Endothelial cell of umbilical vein (primary cell): ENCODE results near the gene AJAP1. TPM values are rescaled to one million over a fixed set of nuclear protein-coding genes. Genes with fewer than 3 reads are reported as not detected.

ENCODE experiments used
- BruUV-seq: library from RNA; stranded (reverse); fragments of 400-500 nt; replicated peaks from 2 replicates; lab custom pipeline; 2021; lab: Mats Ljungman, UMichigan
- CTCF ChIA-PET: fragments of 300-600, 350-600 bp; sonication (Branson Sonifier 250); formaldehyde crosslinking; loops from one replicate; lab custom pipeline; 2021; ENCODE audit warnings: antibody characterized with exemption, inconsistent platforms; lab: Charles Lee
- POLR2A ChIA-PET: fragments of 300-600, 350-600 bp; sonication (Branson Sonifier 250); formaldehyde crosslinking; loops from one replicate; lab custom pipeline; 2021; ENCODE audit warnings: antibody characterized with exemption, inconsistent platforms; lab: Charles Lee
- DNase-seq: peaks from one replicate; pipeline ENCODE4 v3.0.0-alpha.2; 2011; ENCODE audit warnings: low read depth, low spot score
- FAIRE-seq: peaks from 2 replicates; lab custom pipeline; 2011; peaks lifted over from hg19 to GRCh38; lab: Jason Lieb, UNC
- H2AFZ ChIP-seq: 2 replicates; pipeline ENCODE4 v1.6.0; 2012; ENCODE audit warnings: low read depth, low read length, control low read depth, inconsistent platforms
- H3K27ac ChIP-seq: 2 replicates; pipeline ENCODE4 v1.5.1; 2011; ENCODE audit warnings: low read depth, mild to moderate bottlenecking, control low read depth, low read length, moderate library complexity; ENCODE audit not compliant: insufficient read depth
- H3K27me3 ChIP-seq, 2 experiments: 2 replicates each; pipeline versions ENCODE4 v1.6.0 to v1.6.1; 2011; ENCODE audit warnings: low read length in 2 of 2, mixed read lengths in 1 of 2; ENCODE audit not compliant: control insufficient read depth in 2 of 2, insufficient read depth in 2 of 2
- H3K36me3 ChIP-seq, 2 experiments: 2 replicates in 1 of 2; 3 replicates in 1 of 2; pipeline ENCODE4 v1.5.1; 2011; ENCODE audit warnings: low read length in 2 of 2, mild to moderate bottlenecking in 1 of 2, moderate library complexity in 1 of 2; ENCODE audit not compliant: control insufficient read depth in 2 of 2, insufficient read depth in 2 of 2; ENCODE audit errors: extremely low read depth in 1 of 2
- H3K4me1 ChIP-seq: 3 replicates; pipeline ENCODE4 v1.5.1; 2011; ENCODE audit warnings: mild to moderate bottlenecking, low read length; ENCODE audit not compliant: control insufficient read depth, insufficient read depth; ENCODE audit errors: extremely low read depth
- H3K4me2 ChIP-seq: 2 replicates; pipeline ENCODE4 v1.6.1; 2011; ENCODE audit warnings: low read length, control low read depth, mixed read lengths; ENCODE audit not compliant: insufficient read depth
- H3K4me3 ChIP-seq, 3 experiments: fragments of 200-600 bp in 1 of 3; sonication (generic), shearing (Covaris generic) in 1 of 3; replicated peaks in 1 of 3; 2 replicates each; pipeline ENCODE4 v1.5.1; 2011 to 2016; ENCODE audit warnings: control low read depth in 3 of 3, low read length in 3 of 3, mild to moderate bottlenecking in 2 of 3, inconsistent platforms in 1 of 3, low read depth in 1 of 3, moderate library complexity in 1 of 3; ENCODE audit not compliant: insufficient read depth in 1 of 3
- H3K79me2 ChIP-seq: 2 replicates; pipeline ENCODE4 v1.6.0; 2012; ENCODE audit warnings: low read length, inconsistent platforms; ENCODE audit not compliant: control insufficient read depth, insufficient read depth
- H3K9ac ChIP-seq: replicated peaks from 2 replicates; pipeline ENCODE3; 2011; ENCODE audit warnings: low read length, control low read depth; ENCODE audit not compliant: insufficient read depth; ENCODE audit errors: extremely low read depth
- H3K9me1 ChIP-seq: replicated peaks from 3 replicates; pipeline ENCODE4 v1.6.0; 2011; ENCODE audit warnings: mild to moderate bottlenecking, low read length; ENCODE audit not compliant: control insufficient read depth, insufficient read depth; ENCODE audit errors: extremely low read depth
- H3K9me3 ChIP-seq: replicated peaks from 2 replicates; pipeline ENCODE4 v1.5.1; 2012; ENCODE audit warnings: low read length, inconsistent platforms; ENCODE audit not compliant: control insufficient read depth, insufficient read depth
- H4K20me1 ChIP-seq: replicated peaks from 2 replicates; pipeline ENCODE3; 2011; ENCODE audit warnings: mild to moderate bottlenecking, low read length; ENCODE audit not compliant: control insufficient read depth, insufficient read depth; ENCODE audit errors: extremely low read depth
- CTCF ChIP-seq, 2 donors: IDR thresholded peaks; 1 replicate in 1 of 2; 2 replicates in 1 of 2; pipeline ENCODE4 v1.5.1; 2011; ENCODE audit warnings: low read length in 2 of 2, mild to moderate bottlenecking in 2 of 2, moderate library complexity in 2 of 2, control low read depth in 1 of 2, inconsistent platforms in 1 of 2, low read depth in 1 of 2; ENCODE audit not compliant: insufficient read depth in 1 of 2; ENCODE audit errors: extremely low read depth in 1 of 2
- EZH2 ChIP-seq: IDR thresholded peaks from 2 replicates; pipeline ENCODE4 v1.6.1; 2012; ENCODE audit warnings: borderline replicate concordance, low read depth, mild to moderate bottlenecking, moderate library complexity, low read length, inconsistent platforms; ENCODE audit not compliant: severe bottlenecking
- GATA2 ChIP-seq: IDR thresholded peaks from 2 replicates; pipeline ENCODE4 v1.7.0; 2011; ENCODE audit warnings: low read depth, mild to moderate bottlenecking, moderate library complexity, mixed read lengths, low read length; ENCODE audit not compliant: insufficient read length, insufficient read depth
- MAX ChIP-seq: IDR thresholded peaks from 2 replicates; pipeline ENCODE4 v1.6.1; 2011; ENCODE audit not compliant: insufficient read depth, insufficient read length
- MYC ChIP-seq: IDR thresholded peaks from one replicate; pipeline ENCODE4 v1.6.1; 2011; ENCODE audit warnings: mild to moderate bottlenecking, low read depth, low read length
- POLR2AphosphoS5 ChIP-seq: IDR thresholded peaks from 2 replicates; pipeline ENCODE4 v1.6.1; 2012; ENCODE audit warnings: low read depth, mild to moderate bottlenecking, control low read depth, low read length, moderate library complexity; ENCODE audit not compliant: insufficient read depth
- dilution Hi-C: fragments of 300-500 bp; cut with MboI; formaldehyde crosslinking; loops from one replicate; pipeline ENCODE4 v1.15.0; 2019; ENCODE audit warnings: low sequenced_read_pairs; ENCODE audit not compliant: extremely low pct_ligation_motif_present
- intact Hi-C: fragments of 100-400 bp; cut with micrococcal nuclease; formaldehyde crosslinking; loops from one replicate; pipeline ENCODE4 v1.10.0; 2022
- polyA plus RNA-seq, 4 experiments: library from polyadenylated mRNA; depleted of rRNA in 3 of 4; stranded (reverse) in 3 of 4; unstranded in 1 of 4; fragments of >200 nt; gene quantifications; 2 replicates each; pipeline versions ENCODE4 v1.2.1 to v1.2.3, GENCODE V29; 2011 to 2012; ENCODE audit warnings: missing spikeins in 1 of 4
- total RNA-seq: library from RNA; stranded (reverse); gene quantifications from 2 replicates; pipeline ENCODE4 v1.2.3, GENCODE V29; 2021

AJAP1 gene
- total and polyA plus RNA-seq, 2 donors (not counting 3 experiments of a cell fraction or from before 2014, with no cell fraction given), result not detected

GRCh38 chr1:4838231-4838630 is 183.8 kb downstream of the AJAP1 start:
- no peaks in the 10 kb centered on the region for H3K36me3 ChIP-seq
- DNase-seq (no peak), FAIRE-seq (no peak)
- ChIA-PET POLR2A (no interaction called here), CTCF (no interaction called here)
- H3K9me1 ChIP-seq, result no peaks in the 10 kb centered on the region
- H2AFZ ChIP-seq, result no peak overlapping the region
- H3K9me3 ChIP-seq, result peaks cover 2% of the 10 kb centered on the region
- no peaks in the 10 kb centered on the region for H4K20me1 ChIP-seq
- no peaks in the 10 kb centered on the region for H3K4me1 ChIP-seq
- no peaks in the 10 kb centered on the region for H3K79me2 ChIP-seq
- no peaks in the 10 kb centered on the region for H3K27me3 ChIP-seq
- dilution Hi-C loops, result no loop called here
- TF ChIP-seq GATA2 (no peak), POLR2AphosphoS5 (no peak), MYC (no peak), MAX (no peak), EZH2 (no peak), CTCF (IDR thresholded peaks at IDR 0.05; ENCODE audit: extremely low read depth in 1 of 2, insufficient read depth in 1 of 2, low read depth in 1 of 2, low read length in 2 of 2) (no peak)
- no peak overlapping the region for H3K9ac ChIP-seq
- BruUV-seq, result no TSS peak
- no peak overlapping the region for H3K4me3 ChIP-seq
- no peak overlapping the region for H3K27ac ChIP-seq
- no peak overlapping the region for H3K4me2 ChIP-seq
- intact Hi-C loops, result no loop called here
